Left lung (tissue), 10 donors: ENCODE measurements around the gene ZNF407. TPM values are rescaled to one million over a fixed set of nuclear protein-coding genes. Genes with fewer than 3 reads are reported as not detected.

Experiments
- ATAC-seq: fragments of 200-7000 bp; cut with Tn5 transposase; one replicate; pipeline ENCODE4 v1.9.1; 2020; ENCODE audit warnings: moderate library complexity
- DNase-seq, 4 donors: peaks; one replicate each; pipeline ENCODE4 v3.0.0-alpha.2; 2013 to 2020
- H3K27ac ChIP-seq, 2 donors: fragments of 200-600 bp; sonication (generic) in 1 of 2; one replicate each; pipeline versions ENCODE4 v1.5.0 to v1.8.0; 2020 to 2021
- H3K27me3 ChIP-seq, 2 donors: fragments of 200-600 bp; sonication (generic) in 1 of 2; one replicate each; pipeline versions ENCODE4 v1.5.0 to v1.8.0; 2020 to 2021
- H3K36me3 ChIP-seq, 2 donors: fragments of 200-600 bp; sonication (generic) in 1 of 2; one replicate each; pipeline versions ENCODE4 v1.5.0 to v1.8.0; 2020 to 2021
- H3K4me1 ChIP-seq, 2 donors: fragments of 200-600 bp; one replicate each; pipeline ENCODE4 v1.8.0; 2021
- H3K4me3 ChIP-seq, 2 donors: fragments of 200-600 bp; sonication (generic) in 1 of 2; one replicate each; pipeline versions ENCODE4 v1.5.0 to v1.8.0; 2020 to 2021; ENCODE audit warnings: mild to moderate bottlenecking in 1 of 2
- H3K9me3 ChIP-seq, 2 donors: fragments of 200-600 bp; sonication (generic) in 1 of 2; one replicate each; pipeline versions ENCODE4 v1.5.0 to v1.8.0; 2020 to 2021
- CTCF ChIP-seq, 2 donors: fragments of 200-600 bp; sonication (generic) in 1 of 2; IDR thresholded peaks; one replicate each; pipeline versions ENCODE4 v1.5.0 to v1.8.0; 2021; ENCODE audit warnings: antibody characterized with exemption in 2 of 2
- intact Hi-C, 2 donors: fragments of 100-400 bp; cut with DNase I; formaldehyde crosslinking; loops; one replicate each; pipeline versions ENCODE4 v1.11.2 to v1.14.2; 2022
- polyA plus RNA-seq, 6 donors: library from polyadenylated mRNA; unstranded; fragments of 120-200 nt; gene quantifications; one replicate each; pipeline ENCODE4 v1.2.1, GENCODE V29; 2013; ENCODE audit not compliant: insufficient read length in 6 of 6
- total RNA-seq, 2 donors: library from RNA; stranded (reverse); fragmentation: NEBNext Ultra II Directional; extraction: Animal tissue kit (Norgen Biotek cat#: 25700); gene quantifications; one replicate each; pipeline ENCODE4 v1.2.1, GENCODE V29; 2021
- donor health status: DM: no; HTN: yes; CAD: no.
- donor health status: DM: no; HTN: no; CAD: no.

The ZNF407 gene
- total and polyA plus RNA-seq, 8 donors, result 10.3 to 16.7 (median 11.3) TPM

- no peak overlapping the region for H3K4me3 ChIP-seq
- H3K4me1 ChIP-seq, result peaks cover 4% of the 10 kb centered on the region in 2 donors
- H3K9me3 ChIP-seq, result no peaks in the 10 kb centered on the region
- H3K27me3 ChIP-seq, result no peaks in the 10 kb centered on the region
- intact Hi-C loops, result no loop called here
- TF ChIP-seq CTCF (IDR thresholded peaks at IDR 0.05), result no peak
- peak overlapping the region in 1 of 2 donors; percentile 30 for H3K27ac ChIP-seq
- no peaks in the 10 kb centered on the region for H3K36me3 ChIP-seq
- ATAC-seq (no peak), DNase-seq (no peak)
Measured at GRCh38 chr18:74972354-74972753, 374.7 kb downstream of the ZNF407 start.

- Histone ChIP-seq H3K36me3 (no peaks in the 10 kb centered on the region), H3K4me3 (no peak overlapping the region), H3K9me3 (no peaks in the 10 kb centered on the region), H3K27me3 (no peaks in the 10 kb centered on the region), H3K4me1 (peaks cover 4% of the 10 kb centered on the region in 2 donors), H3K27ac (no peak overlapping the region)
- ATAC-seq (no peak), DNase-seq (no peak)
- intact Hi-C loops, result no loop called here
- no peak for TF ChIP-seq CTCF (IDR thresholded peaks at IDR 0.05)
Measured at GRCh38 chr18:74975001-74975400, 377.3 kb downstream of the ZNF407 start.

GRCh38 chr18:74976331-74976909, 378.8 kb downstream of the ZNF407 start:
- Histone ChIP-seq H3K27me3 (no peaks in the 10 kb centered on the region), H3K4me3 (no peak overlapping the region), H3K9me3 (no peaks in the 10 kb centered on the region), H3K27ac (no peak overlapping the region), H3K4me1 (peaks cover 4% of the 10 kb centered on the region in 2 donors), H3K36me3 (peaks cover 0 to 11% of the 10 kb centered on the region in 2 donors)
- DNase-seq, result no peak
- TF ChIP-seq CTCF (IDR thresholded peaks at IDR 0.05), result no peak
- intact Hi-C loops, result no loop called here
- ATAC-seq, result no peak

GRCh38 chr18:74977041-74977440, 379.4 kb downstream of the ZNF407 start:
- H3K36me3 ChIP-seq, result peaks cover 0 to 14% of the 10 kb centered on the region in 2 donors
- DNase-seq (no peak), ATAC-seq (no peak)
- no peak for TF ChIP-seq CTCF (IDR thresholded peaks at IDR 0.05)
- intact Hi-C loops, result no loop called here
- H3K4me3 ChIP-seq, result no peak overlapping the region
- H3K27me3 ChIP-seq, result no peaks in the 10 kb centered on the region
- H3K4me1 ChIP-seq, result peaks cover 4% of the 10 kb centered on the region in 2 donors
- H3K9me3 ChIP-seq, result no peaks in the 10 kb centered on the region
- H3K27ac ChIP-seq, result no peak overlapping the region

GRCh38 chr18:74980669-74981068, 383.0 kb downstream of the ZNF407 start:
- H3K4me1 ChIP-seq, result peaks cover 4 to 23% of the 10 kb centered on the region in 2 donors
- DNase-seq (no peak), ATAC-seq (no peak)
- no peaks in the 10 kb centered on the region for H3K27me3 ChIP-seq
- no peak overlapping the region for H3K27ac ChIP-seq
- no peak for TF ChIP-seq CTCF (IDR thresholded peaks at IDR 0.05)
- H3K9me3 ChIP-seq, result no peaks in the 10 kb centered on the region
- peaks cover 0 to 14% of the 10 kb centered on the region in 2 donors for H3K36me3 ChIP-seq
- intact Hi-C loops, result no loop called here
- H3K4me3 ChIP-seq, result no peak overlapping the region
